ENCODE data around the gene PKNOX2. TPM values are rescaled to one million over a fixed set of nuclear protein-coding genes. Genes with fewer than 3 reads are reported as not detected.

The PKNOX2 gene
- total RNA-seq, 1 experiment from 2014 or later: 3.7 TPM

DNA sequence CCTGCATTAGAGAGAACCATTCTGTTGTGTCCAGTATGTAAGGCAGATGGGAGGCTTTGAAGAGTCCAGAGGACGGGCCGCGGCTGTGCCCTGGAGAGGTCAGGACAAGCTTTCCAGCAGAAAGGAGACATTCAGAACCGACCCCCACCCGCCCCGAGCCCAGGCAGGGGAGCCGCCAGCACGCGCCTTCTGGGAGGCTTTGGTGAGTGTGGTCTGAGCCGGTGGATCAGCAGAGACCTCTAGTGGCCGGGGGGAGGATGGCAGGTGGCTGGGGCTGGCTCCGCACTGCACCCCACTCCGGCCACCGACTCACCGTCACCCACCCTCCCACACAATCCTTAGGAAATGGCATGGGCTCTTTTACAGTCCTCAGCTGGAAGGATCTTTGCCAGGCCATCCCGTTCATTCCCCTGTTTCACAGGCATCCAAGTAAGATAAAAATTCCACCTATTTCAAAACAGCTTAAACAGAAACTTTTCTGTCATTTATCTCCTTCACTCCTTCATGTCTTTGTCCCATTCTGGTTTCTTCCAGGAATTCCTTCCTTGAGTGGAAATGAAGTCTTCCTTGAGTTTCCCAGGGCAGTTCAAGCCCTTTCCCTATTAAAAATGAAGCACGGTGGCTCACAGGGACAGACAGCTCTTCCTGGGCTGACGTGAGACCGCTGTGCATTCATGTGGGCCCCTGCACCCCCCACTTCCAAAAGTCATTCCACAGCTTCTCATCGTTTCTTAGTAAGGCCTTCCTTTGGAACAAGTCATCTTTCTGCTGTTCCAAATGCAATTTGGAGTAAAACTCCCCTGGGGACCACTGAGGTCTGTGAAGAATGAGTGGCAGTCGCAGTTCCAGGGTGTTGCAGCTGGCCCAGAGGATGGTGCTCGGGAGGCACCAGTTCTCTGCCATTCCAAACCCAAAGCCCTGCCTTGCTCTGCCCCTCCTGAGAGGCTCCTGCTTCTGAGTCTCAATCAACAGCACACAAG is 240.6 kb downstream of the PKNOX2 start (continued):
- peak; percentile 64; the same call in 1 of the 2 replicates for TF ChIP-seq MAX (CRISPR knock-in tag; IDR thresholded peaks at IDR 0.05)
- TF ChIP-seq STAT6 (CRISPR knock-in tag; conservative IDR thresholded peaks at IDR 0.05; ENCODE audit: low read depth): no peak
- TF ChIP-seq CREM (CRISPR knock-in tag; IDR thresholded peaks at IDR 0.05): 0 out of 2 replicates have a peak, but pooled peaks have one; percentile 25

DNA sequence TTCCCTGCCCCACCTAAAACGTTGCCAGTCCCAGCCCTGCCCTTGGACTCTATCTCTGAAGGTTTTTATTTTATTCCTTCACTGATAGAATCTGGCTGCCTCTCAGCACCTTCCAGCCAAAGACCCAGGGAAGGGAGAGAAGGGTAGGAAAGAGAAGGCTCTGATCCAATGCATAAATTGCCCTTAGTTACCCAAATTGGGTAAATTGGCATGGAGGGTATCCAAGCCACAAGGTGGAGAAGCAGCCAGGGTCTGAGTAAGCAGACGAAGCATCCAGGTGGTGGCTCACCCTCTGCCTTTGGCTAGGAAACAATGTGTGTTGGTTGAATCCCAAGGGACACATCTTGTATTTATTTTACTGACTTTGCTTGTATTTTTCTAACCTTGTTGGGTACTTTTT is 242.5 kb downstream of the PKNOX2 start:
- no peak for ATAC-seq
- ChIA-PET POLR2A (no interaction called here), CTCF (no interaction called here)
- Mint-ChIP-seq H3K27me3 (ENCODE audit: low read depth) (peaks cover 23% of the 10 kb centered on the region), H3K36me3 (no peaks in the 10 kb centered on the region), H3K4me1 (peaks cover 49% of the 10 kb centered on the region), H3K4me3 (no peak overlapping the region), H3K27ac (no peak overlapping the region), H3K9me3 (no peaks in the 10 kb centered on the region)
- no peak for TF ChIP-seq ARID4B (CRISPR knock-in tag; IDR thresholded peaks at IDR 0.05; ENCODE audit: borderline replicate concordance)
- TF ChIP-seq ZNF671 (CRISPR knock-in tag; IDR thresholded peaks at IDR 0.05): no peak
- no peak for TF ChIP-seq ZNF232 (CRISPR knock-in tag; IDR thresholded peaks at IDR 0.05)
- TF ChIP-seq ELF4 (CRISPR knock-in tag; IDR thresholded peaks at IDR 0.05; ENCODE audit: low read depth): no peak
- TF ChIP-seq, protein P1, sequence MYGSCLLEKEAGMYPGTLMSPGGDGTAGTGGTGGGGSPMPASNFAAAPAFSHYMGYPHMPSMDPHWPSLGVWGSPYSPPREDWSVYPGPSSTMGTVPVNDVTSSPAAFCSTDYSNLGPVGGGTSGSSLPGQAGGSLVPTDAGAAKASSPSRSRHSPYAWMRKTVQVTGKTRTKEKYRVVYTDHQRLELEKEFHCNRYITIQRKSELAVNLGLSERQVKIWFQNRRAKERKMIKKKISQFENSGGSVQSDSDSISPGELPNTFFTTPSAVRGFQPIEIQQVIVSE (CRISPR knock-in tag; IDR thresholded peaks at IDR 0.05; ENCODE audit: borderline replicate concordance): no peak
- DNase-seq (ENCODE audit: low spot score): no peak

DNA sequence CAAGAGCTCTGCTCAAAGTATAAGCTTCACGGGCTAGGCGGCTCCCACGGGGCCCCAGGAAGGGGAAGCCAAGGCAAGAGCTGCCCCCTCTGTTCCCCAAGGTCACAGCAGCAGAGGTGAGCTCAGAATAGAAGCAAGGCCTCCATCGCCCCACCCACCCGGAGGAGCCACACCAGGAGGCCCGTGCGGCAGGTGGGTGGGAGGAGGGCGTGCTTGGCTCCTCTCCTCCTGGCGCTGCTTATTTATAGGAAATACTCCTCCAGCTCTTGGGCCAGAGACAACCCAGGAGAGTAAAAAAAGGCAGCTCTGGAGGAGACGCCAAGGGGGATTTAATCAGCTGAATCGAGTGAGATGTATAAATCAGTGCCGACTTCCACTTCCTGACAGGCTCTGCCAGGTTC is 243.8 kb downstream of the PKNOX2 start:
- Mint-ChIP-seq H3K4me3 (no peak overlapping the region), H3K27me3 (ENCODE audit: low read depth) (peaks cover 15% of the 10 kb centered on the region)
- TF ChIP-seq OVOL2 (CRISPR knock-in tag; IDR thresholded peaks at IDR 0.05; ENCODE audit: borderline replicate concordance) (no peak), MAX (CRISPR knock-in tag; IDR thresholded peaks at IDR 0.05) (no peak), SMAD4 (CRISPR knock-in tag; IDR thresholded peaks at IDR 0.05) (no peak), ATF1 (CRISPR knock-in tag; IDR thresholded peaks at IDR 0.05) (no peak), CREB1 (CRISPR knock-in tag; IDR thresholded peaks at IDR 0.05) (no peak), GTF2I (CRISPR knock-in tag; conservative IDR thresholded peaks at IDR 0.05) (no peak), AR (CRISPR knock-in tag; IDR thresholded peaks at IDR 0.05) (no peak), ZNF232 (CRISPR knock-in tag; IDR thresholded peaks at IDR 0.05) (no peak), E2F5 (CRISPR knock-in tag; IDR thresholded peaks at IDR 0.05) (no peak), MXD4 (CRISPR knock-in tag; IDR thresholded peaks at IDR 0.05; ENCODE audit: borderline replicate concordance) (no peak)
- TF ChIP-seq, protein P2, sequence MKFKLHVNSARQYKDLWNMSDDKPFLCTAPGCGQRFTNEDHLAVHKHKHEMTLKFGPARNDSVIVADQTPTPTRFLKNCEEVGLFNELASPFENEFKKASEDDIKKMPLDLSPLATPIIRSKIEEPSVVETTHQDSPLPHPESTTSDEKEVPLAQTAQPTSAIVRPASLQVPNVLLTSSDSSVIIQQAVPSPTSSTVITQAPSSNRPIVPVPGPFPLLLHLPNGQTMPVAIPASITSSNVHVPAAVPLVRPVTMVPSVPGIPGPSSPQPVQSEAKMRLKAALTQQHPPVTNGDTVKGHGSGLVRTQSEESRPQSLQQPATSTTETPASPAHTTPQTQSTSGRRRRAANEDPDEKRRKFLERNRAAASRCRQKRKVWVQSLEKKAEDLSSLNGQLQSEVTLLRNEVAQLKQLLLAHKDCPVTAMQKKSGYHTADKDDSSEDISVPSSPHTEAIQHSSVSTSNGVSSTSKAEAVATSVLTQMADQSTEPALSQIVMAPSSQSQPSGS (CRISPR knock-in tag; IDR thresholded peaks at IDR 0.05; ENCODE audit: borderline replicate concordance, low read depth): no peak

More for the DNA sequence above, 243.8 kb downstream of the PKNOX2 start:
- no peak overlapping the region for H3K27ac Mint-ChIP-seq
- ChIA-PET CTCF (interaction anchor here (0.9 to 4.8 kb wide), 6 partner anchors 15 to 317 kb away, joined by 3 to 45 read pairs (median 9); no protein-coding TSS in a partner anchor), POLR2A (no interaction called here)
- no peaks in the 10 kb centered on the region for H3K9me3 Mint-ChIP-seq
- ATAC-seq: no peak
- no peak for DNase-seq (ENCODE audit: low spot score)
- no peaks in the 10 kb centered on the region for H3K36me3 Mint-ChIP-seq
- peaks cover 39% of the 10 kb centered on the region for H3K4me1 Mint-ChIP-seq

Measured in WTC11 (cell line).